GM18951 (cell line): ENCODE results near the gene CTDP1.

Experiments used
- POLR2A ChIP-seq: IDR thresholded peaks from 4 replicates; pipeline ENCODE4 v1.6.1; 2011; ENCODE audit warnings: mild to moderate bottlenecking; ENCODE audit not compliant: insufficient read length, insufficient read depth; ENCODE audit errors: extremely low read depth
- in situ Hi-C: fragments of 300-500 bp; cut with MboI; formaldehyde crosslinking; loops from one replicate; pipeline ENCODE4 v1.12.0; 2022; ENCODE audit warnings: low sequenced_read_pairs, mixed read lengths, inconsistent platforms; ENCODE audit not compliant: unreplicated experiment

Gene CTDP1

GRCh38 chr18:79694895-79695213, 15.3 kb downstream of the CTDP1 start:
- in situ Hi-C loops: no loop called here
- no peak for TF ChIP-seq POLR2A

DNA sequence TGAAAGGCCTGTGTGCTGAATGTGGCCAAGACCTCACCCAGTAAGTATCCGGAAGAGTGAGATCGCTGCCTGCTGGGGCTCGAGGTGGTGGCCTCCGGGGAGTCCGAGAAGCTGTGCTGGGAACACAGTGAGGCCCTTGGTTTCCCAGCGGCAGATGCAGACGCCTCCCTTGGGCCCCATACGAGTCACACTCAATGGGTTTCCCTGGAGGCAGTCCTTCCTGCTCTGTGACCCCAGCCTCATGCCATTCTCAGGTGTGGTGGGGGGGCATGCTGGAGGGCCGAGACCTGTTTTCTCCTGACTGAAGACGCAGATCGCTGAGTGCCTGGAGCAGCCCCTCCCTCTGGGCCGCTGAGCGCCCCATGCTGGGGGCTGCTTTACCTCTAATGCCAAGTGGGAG, 15.7 kb downstream of the CTDP1 start:
- in situ Hi-C loops: no loop called here
- TF ChIP-seq POLR2A: no peak

DNA sequence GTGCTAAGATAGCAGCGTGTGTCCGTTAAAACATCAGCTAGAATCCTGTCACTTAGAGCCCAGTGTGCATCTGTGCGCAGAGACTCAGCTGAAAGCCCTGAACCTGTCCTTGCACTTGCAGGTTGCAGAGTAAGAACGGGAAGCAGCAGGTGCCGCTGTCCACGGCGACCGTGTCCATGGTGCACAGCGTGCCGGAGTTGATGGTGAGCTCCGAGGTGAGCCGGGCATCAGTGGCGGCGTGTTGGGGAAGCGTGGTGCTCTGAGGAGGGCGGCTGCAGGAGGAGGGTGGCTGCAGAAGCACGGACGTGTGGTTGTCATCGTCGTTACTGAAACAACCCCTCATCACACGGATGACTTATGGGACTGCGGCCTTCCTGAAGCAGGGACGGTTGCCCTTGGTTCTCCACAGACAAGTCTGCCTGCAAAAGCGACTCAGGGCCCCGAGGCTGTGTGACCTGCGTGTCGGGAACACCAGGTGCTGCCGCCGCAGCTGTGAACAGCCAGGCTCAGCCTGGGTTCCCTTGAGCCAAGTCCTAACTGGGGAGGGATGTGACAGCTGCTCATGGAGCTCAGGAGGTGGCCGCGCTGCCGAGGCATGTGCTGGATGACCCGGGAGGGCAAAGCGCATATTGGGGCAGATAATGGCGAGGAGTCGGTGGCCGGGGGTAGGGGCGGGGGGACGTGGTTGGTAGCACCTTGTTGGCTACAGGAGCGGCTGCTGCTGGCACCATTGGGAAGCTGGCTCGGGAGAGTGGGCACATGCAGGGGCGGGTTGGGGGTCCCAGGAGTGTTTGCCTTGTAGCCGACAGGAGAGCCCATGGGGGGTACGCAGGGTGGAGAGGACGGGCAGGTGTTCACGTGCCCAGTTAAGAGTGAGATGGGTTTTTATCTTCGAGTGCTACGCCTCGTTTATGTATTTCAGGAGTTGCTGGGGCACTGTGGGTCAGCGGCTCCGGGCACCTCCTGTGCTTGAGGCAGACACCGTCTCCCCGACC, 16.6 kb downstream of the CTDP1 start:
- no peak for TF ChIP-seq POLR2A

GRCh38 chr18:79697178-79697577, 17.6 kb downstream of the CTDP1 start:
- in situ Hi-C loops: no loop called here
- no peak for TF ChIP-seq POLR2A

More for the DNA sequence above, 16.6 kb downstream of the CTDP1 start:
- in situ Hi-C loops: no loop called here

DNA sequence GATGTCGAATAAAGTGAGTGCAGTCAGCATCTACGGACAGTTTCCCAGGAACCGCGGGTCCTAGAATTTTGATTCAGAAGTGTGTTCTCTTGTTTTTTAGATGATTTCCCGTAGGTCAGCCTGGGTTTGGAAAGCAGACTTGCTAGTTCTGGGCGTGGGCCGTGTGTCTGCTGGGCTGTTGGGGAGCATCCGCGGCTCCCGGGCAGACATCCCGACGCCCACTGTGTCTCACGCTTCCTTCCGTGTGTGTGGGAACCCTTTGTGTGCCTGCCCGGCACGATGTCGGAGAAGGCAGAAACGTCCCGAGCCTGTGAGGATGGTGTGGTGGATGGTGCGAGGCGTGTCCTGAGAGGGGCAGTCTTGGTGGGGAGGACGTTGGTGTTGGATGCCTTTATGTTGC, 18.4 kb downstream of the CTDP1 start:
- no peak for TF ChIP-seq POLR2A
- in situ Hi-C loops: no loop called here

DNA sequence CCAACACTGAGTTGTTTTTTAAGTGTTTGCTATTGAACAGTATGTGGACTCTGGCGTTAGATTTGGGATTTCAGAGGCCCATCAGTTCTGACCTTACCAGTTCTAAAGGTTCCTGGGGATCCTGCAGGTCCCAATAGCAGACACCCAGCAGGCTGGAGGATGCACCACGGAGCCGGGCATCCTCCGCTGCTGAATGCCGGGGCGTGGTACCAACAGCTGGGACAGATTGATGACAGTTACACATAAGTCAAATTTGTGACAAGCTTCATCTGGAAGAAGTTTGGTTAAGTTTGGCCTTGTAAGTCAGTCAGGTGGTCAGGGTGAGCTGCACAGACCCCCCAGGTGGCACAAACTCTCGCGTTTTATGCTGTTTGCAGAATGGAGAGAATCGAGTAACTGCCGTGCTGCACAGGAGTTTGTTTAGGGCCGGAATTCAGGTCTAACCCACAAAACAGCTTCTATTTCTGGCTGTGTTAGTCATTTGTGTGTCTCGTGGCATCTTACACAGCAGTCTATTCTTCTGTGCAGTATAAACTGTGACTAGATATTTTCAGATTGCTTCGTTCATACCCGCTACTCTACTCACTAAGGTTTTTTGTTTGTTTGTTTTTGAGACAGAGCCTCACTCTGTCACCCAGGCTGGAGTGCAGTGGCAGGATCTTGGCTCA, 19.2 kb downstream of the CTDP1 start:
- in situ Hi-C loops: no loop called here
- TF ChIP-seq POLR2A: no peak

- in situ Hi-C loops: no loop called here
- no peak for TF ChIP-seq POLR2A
Measured at GRCh38 chr18:79699653-79700052, 20.1 kb downstream of the CTDP1 start.

GRCh38 chr18:79702906-79703305, 23.3 kb downstream of the CTDP1 start:
- no peak for TF ChIP-seq POLR2A
- in situ Hi-C loops: no loop called here

GRCh38 chr18:79704631-79705030, 25.0 kb downstream of the CTDP1 start:
- in situ Hi-C loops: no loop called here
- no peak for TF ChIP-seq POLR2A

- in situ Hi-C loops: no loop called here
- TF ChIP-seq POLR2A: no peak
Measured at GRCh38 chr18:79705272-79705671, 25.7 kb downstream of the CTDP1 start.

DNA sequence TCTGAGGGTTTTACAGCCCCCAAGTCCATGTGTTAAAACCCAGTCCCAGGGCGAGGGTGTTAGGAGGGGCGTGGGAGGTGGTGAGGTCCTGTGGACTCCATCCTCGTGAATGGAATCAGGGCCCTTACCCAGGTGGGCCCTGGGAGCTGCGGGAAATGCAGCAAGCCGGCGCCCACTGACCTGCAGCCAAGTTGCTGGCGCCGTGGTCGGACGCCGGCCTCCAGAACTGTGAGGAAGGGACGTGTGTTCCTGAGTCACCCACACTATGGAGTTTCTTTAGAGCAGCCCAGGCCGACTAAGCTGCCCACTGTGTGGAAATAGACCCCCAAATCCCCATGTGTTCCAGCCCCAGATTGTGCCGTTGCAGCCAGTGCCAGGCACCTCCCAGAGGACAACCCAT, 26.4 kb downstream of the CTDP1 start:
- TF ChIP-seq POLR2A: no peak
- in situ Hi-C loops: no loop called here

DNA sequence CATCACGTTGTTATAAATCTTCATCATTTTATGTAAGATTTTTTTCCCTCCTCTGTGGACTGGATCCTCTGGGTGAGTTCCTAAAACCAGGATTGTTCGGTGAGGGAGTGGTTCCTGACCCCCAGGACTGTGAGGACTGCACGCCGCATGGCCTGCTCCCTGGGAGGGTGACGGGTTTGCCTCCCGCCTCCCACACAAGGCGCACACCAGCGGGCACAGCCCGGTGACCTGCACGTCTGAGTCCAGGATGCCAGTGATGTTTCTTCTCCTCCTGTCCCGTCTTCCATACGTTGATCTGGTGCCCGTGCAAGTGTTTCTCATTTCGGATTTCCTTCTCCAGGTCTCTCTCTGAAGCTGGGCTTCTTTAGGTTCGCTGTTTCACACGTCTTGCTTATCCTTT, 27.1 kb downstream of the CTDP1 start:
- in situ Hi-C loops: no loop called here
- no peak for TF ChIP-seq POLR2A

DNA sequence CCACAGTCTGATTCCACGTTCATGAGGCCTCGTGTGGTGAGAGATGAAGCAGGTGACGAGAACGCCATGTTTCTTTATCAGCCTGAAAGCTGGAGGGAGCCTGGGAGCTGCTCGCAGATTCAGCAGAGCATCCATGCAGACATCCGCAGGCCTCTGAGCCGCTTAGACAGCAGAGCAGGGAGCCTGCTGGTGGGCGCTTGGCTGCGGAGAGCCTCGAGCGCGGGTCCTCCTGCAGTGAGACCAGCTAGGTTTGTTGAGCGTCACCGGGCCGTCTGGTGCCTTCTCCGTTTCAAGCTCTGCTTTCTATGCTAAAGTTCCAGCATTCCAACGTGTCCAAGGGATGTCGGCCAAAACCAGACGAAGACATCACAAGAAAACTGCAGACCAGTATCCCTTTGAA, 27.6 kb downstream of the CTDP1 start:
- in situ Hi-C loops: no loop called here
- no peak for TF ChIP-seq POLR2A

DNA sequence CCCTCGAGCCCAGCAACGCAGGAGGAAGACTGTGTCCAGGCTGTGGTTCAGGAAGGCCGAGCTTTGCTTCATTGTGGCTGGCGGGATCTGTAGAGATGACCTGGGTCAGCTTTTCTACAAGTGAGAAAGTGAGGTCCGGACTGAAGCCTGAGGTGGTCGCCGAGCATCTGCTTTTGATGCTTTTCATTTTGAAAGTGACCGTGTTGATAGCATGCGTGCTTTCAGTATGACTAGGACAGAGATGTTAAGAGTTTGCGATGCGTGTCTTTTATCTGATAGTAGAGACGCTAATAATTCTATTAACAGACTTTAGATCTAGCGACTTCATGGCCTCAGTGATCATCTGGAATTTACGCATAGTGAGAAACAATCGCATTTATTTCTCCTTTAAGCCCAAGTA, 28.1 kb downstream of the CTDP1 start:
- TF ChIP-seq POLR2A: no peak
- in situ Hi-C loops: no loop called here
